ENCODE measurements around the gene CASK. TPM values are rescaled to one million over a fixed set of nuclear protein-coding genes. Genes with fewer than 3 reads are reported as not detected.

Gene CASK
- total RNA-seq, 1 donor = 55.4 TPM

- no peak overlapping the region for H3K27ac ChIP-seq (ENCODE audit: low read depth, low read length)
These were observed 451.0 kb downstream of the CASK start for GRCh38 chrX:41472231-41472815.

GRCh38 chrX:41471786-41472185 lies 451.6 kb downstream of the CASK start:
- H3K9me3 ChIP-seq (ENCODE audit: low read depth, low read length) = no peaks in the 10 kb centered on the region
- H3K79me2 ChIP-seq (ENCODE audit: insufficient read depth, low read length) = no peaks in the 10 kb centered on the region
- peak; percentile 17 for DNase-seq (ENCODE audit: insufficient read length, low spot score, missing footprints)

More at GRCh38 chrX:41472231-41472815, 451.0 kb downstream of the CASK start:
- H4K20me1 ChIP-seq (ENCODE audit: insufficient read depth, low read length) = no peaks in the 10 kb centered on the region
- peak; percentile 50 for DNase-seq (ENCODE audit: insufficient read length, low spot score, missing footprints)
- H3K79me2 ChIP-seq (ENCODE audit: insufficient read depth, low read length) = no peaks in the 10 kb centered on the region
- H3K27me3 ChIP-seq (ENCODE audit: insufficient read depth, low read length) = no peaks in the 10 kb centered on the region
- no peak overlapping the region for H3K4me3 ChIP-seq (ENCODE audit: insufficient read depth, low read length)
- H3K4me1 ChIP-seq (ENCODE audit: insufficient read depth, low read length) = no peaks in the 10 kb centered on the region
- no peaks in the 10 kb centered on the region for H3K9me3 ChIP-seq (ENCODE audit: low read depth, low read length)
- TF ChIP-seq CTCF (IDR thresholded peaks at IDR 0.05; ENCODE audit: extremely low read depth, low read depth, low read length) = no peak
- H3K36me3 ChIP-seq (ENCODE audit: insufficient read depth, low read length) = no peaks in the 10 kb centered on the region
- H3K4me2 ChIP-seq (ENCODE audit: insufficient read depth, low read length) = no peak overlapping the region
- no peak overlapping the region for H2AFZ ChIP-seq (ENCODE audit: low read length)

GRCh38 chrX:41470706-41471105 lies 452.6 kb downstream of the CASK start:
- Histone ChIP-seq H3K27me3 (ENCODE audit: insufficient read depth, low read length) (no peaks in the 10 kb centered on the region), H3K36me3 (ENCODE audit: insufficient read depth, low read length) (no peaks in the 10 kb centered on the region), H2AFZ (ENCODE audit: low read length) (no peak overlapping the region), H4K20me1 (ENCODE audit: insufficient read depth, low read length) (no peaks in the 10 kb centered on the region), H3K79me2 (ENCODE audit: insufficient read depth, low read length) (no peaks in the 10 kb centered on the region), H3K9me3 (ENCODE audit: low read depth, low read length) (no peaks in the 10 kb centered on the region), H3K27ac (ENCODE audit: low read depth, low read length) (no peak overlapping the region), H3K4me2 (ENCODE audit: insufficient read depth, low read length) (no peak overlapping the region), H3K4me1 (ENCODE audit: insufficient read depth, low read length) (no peaks in the 10 kb centered on the region), H3K4me3 (ENCODE audit: insufficient read depth, low read length) (no peak overlapping the region)
- no peak for TF ChIP-seq CTCF (IDR thresholded peaks at IDR 0.05; ENCODE audit: extremely low read depth, low read depth, low read length)
- DNase-seq (ENCODE audit: insufficient read length, low spot score, missing footprints) = no peak

More at GRCh38 chrX:41471786-41472185, 451.6 kb downstream of the CASK start:
- H3K4me2 ChIP-seq (ENCODE audit: insufficient read depth, low read length) = no peak overlapping the region
- no peaks in the 10 kb centered on the region for H3K36me3 ChIP-seq (ENCODE audit: insufficient read depth, low read length)
- no peaks in the 10 kb centered on the region for H3K4me1 ChIP-seq (ENCODE audit: insufficient read depth, low read length)
- H2AFZ ChIP-seq (ENCODE audit: low read length) = no peak overlapping the region
- H3K27ac ChIP-seq (ENCODE audit: low read depth, low read length) = no peak overlapping the region
- H3K4me3 ChIP-seq (ENCODE audit: insufficient read depth, low read length) = no peak overlapping the region
- no peaks in the 10 kb centered on the region for H3K27me3 ChIP-seq (ENCODE audit: insufficient read depth, low read length)
- TF ChIP-seq CTCF (IDR thresholded peaks at IDR 0.05; ENCODE audit: extremely low read depth, low read depth, low read length) = no peak
- no peaks in the 10 kb centered on the region for H4K20me1 ChIP-seq (ENCODE audit: insufficient read depth, low read length)

- H3K9me3 ChIP-seq (ENCODE audit: low read depth, low read length) = no peaks in the 10 kb centered on the region
- no peak for TF ChIP-seq CTCF (IDR thresholded peaks at IDR 0.05; ENCODE audit: extremely low read depth, low read depth, low read length)
- no peaks in the 10 kb centered on the region for H3K4me1 ChIP-seq (ENCODE audit: insufficient read depth, low read length)
- H3K4me2 ChIP-seq (ENCODE audit: insufficient read depth, low read length) = no peak overlapping the region
- H3K36me3 ChIP-seq (ENCODE audit: insufficient read depth, low read length) = no peaks in the 10 kb centered on the region
- peaks cover 5% of the 10 kb centered on the region for H3K27me3 ChIP-seq (ENCODE audit: insufficient read depth, low read length)
- no peak overlapping the region for H3K27ac ChIP-seq (ENCODE audit: low read depth, low read length)
- no peak overlapping the region for H3K4me3 ChIP-seq (ENCODE audit: insufficient read depth, low read length)
- H4K20me1 ChIP-seq (ENCODE audit: insufficient read depth, low read length) = no peaks in the 10 kb centered on the region
- peak; percentile 62 for DNase-seq (ENCODE audit: insufficient read length, low spot score, missing footprints)
- H3K79me2 ChIP-seq (ENCODE audit: insufficient read depth, low read length) = no peaks in the 10 kb centered on the region
- H2AFZ ChIP-seq (ENCODE audit: low read length) = peak overlapping the region; percentile 77
These were observed 454.6 kb downstream of the CASK start for GRCh38 chrX:41468647-41469323.

Data from osteoblast (primary cell).